ENCODE data around the gene PHF5A.

The PHF5A gene

DNA sequence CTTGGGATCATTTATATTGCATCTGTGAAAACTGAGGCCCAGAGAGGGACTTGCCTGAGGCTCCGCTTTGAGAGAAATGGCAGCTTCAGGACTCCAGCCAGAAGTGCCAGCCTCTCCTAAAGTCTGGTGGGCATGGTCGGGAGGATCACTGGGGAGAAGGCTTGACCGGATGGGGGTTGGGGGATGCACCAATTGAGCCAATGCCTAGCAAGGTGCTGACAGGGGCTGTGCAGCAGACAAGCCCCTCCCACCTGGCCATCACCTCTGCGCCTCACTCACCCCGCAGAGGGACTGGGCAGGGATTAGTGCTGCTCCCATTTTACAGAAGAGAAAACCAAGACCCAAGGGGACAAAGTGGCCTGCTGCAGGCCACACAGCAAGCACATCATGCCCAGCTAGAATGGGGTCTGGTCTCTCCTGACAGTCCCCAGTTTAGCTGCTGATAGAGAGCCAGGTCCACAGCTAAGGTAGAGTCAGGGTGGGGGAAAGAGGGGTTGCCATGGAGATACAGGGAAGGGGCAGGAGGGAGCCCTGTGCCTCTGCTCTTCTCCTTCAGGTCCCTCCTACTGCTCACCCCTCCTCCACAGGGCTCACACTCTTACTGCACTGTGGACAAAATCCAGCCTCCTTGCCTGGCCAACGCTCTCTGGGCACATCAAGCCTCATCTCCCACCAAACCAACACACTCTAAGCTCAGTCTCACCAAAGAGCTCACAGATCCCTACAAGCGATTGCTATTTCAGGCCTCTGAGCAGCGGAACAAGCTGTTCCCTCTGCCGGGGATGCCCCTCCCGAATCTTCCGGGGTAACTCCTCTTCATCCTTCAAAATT is 57.3 kb downstream of the PHF5A start:
- TF ChIP-seq, protein P1, sequence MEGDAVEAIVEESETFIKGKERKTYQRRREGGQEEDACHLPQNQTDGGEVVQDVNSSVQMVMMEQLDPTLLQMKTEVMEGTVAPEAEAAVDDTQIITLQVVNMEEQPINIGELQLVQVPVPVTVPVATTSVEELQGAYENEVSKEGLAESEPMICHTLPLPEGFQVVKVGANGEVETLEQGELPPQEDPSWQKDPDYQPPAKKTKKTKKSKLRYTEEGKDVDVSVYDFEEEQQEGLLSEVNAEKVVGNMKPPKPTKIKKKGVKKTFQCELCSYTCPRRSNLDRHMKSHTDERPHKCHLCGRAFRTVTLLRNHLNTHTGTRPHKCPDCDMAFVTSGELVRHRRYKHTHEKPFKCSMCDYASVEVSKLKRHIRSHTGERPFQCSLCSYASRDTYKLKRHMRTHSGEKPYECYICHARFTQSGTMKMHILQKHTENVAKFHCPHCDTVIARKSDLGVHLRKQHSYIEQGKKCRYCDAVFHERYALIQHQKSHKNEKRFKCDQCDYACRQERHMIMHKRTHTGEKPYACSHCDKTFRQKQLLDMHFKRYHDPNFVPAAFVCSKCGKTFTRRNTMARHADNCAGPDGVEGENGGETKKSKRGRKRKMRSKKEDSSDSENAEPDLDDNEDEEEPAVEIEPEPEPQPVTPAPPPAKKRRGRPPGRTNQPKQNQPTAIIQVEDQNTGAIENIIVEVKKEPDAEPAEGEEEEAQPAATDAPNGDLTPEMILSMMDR (conservative IDR thresholded peaks at IDR 0.05; ENCODE audit: low read depth, low read length): no peak

DNA sequence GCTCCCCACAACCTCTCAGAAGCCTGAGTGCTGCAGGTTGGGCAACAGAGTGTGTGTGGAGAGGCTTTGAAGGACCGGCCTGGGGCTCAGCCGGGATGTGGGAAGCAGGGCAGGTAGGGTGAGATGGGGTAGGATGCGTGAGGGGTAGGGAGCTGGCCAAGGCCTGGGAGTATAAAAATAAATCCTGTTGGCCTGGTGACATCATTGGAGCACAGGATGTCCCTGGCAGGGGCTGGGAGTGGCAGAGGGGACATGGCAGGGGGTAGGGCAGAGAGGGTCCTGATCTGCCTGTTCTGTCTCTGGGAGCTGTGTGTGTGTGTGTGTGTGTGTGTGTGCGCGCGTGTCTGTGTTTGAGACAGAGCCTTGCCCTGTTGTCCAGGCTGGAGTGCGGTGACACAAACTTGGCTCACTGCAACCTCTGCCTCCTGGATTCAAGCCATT is 58.2 kb downstream of the PHF5A start:
- no peak for DNase-seq (ENCODE audit: low read depth)
- TF ChIP-seq, protein P1 (conservative IDR thresholded peaks at IDR 0.05; ENCODE audit: low read depth, low read length): no peak
- H3K4me3 ChIP-seq (ENCODE audit: low read depth, low read length): no peak overlapping the region

More for the DNA sequence above, 57.3 kb downstream of the PHF5A start:
- H3K4me3 ChIP-seq (ENCODE audit: low read depth, low read length): no peak overlapping the region
- DNase-seq (ENCODE audit: low read depth): no peak

All from choroid plexus epithelial cell (primary cell).